ENCODE data around the gene ATP9A. TPM values are rescaled to one million over a fixed set of nuclear protein-coding genes. Genes with fewer than 3 reads are reported as not detected.

ATP9A gene
- total and polyA plus RNA-seq, 10 of the 15 experiments (the other 5 are each of a cell fraction or from before 2014, with no cell fraction given): 0.03 to 0.81 (median 0.14) TPM

- no peak for TF ChIP-seq ETV6 (conservative IDR thresholded peaks at IDR 0.05 in 1 of 2, IDR thresholded peaks at IDR 0.05 in 1 of 2; ENCODE audit: borderline replicate concordance in 1 of 2, low read depth in 1 of 2)
- no peak for TF ChIP-seq TCF3 (IDR thresholded peaks at IDR 0.05; ENCODE audit: borderline replicate concordance, insufficient read depth, low read depth, low read length)
- no peak for TF ChIP-seq KLF5 (IDR thresholded peaks at IDR 0.05; ENCODE audit: partially characterized antibody)
- no peak for TF ChIP-seq ZNF384 (IDR thresholded peaks at IDR 0.05; ENCODE audit: borderline replicate concordance, low read depth, low read length)
- no peak for TF ChIP-seq STAT1 (conservative IDR thresholded peaks at IDR 0.05)
- TF ChIP-seq RELA (IDR thresholded peaks at IDR 0.05; ENCODE audit: borderline replicate concordance, partially characterized antibody): no peak
- TF ChIP-seq TARDBP (IDR thresholded peaks at IDR 0.05; ENCODE audit: borderline replicate concordance): no peak
- TF ChIP-seq MYB (IDR thresholded peaks at IDR 0.05; ENCODE audit: borderline replicate concordance, low read depth, low read length): no peak
Observed at GRCh38 chr20:51583499-51583898, 184.7 kb downstream of the ATP9A start (continued).

DNA sequence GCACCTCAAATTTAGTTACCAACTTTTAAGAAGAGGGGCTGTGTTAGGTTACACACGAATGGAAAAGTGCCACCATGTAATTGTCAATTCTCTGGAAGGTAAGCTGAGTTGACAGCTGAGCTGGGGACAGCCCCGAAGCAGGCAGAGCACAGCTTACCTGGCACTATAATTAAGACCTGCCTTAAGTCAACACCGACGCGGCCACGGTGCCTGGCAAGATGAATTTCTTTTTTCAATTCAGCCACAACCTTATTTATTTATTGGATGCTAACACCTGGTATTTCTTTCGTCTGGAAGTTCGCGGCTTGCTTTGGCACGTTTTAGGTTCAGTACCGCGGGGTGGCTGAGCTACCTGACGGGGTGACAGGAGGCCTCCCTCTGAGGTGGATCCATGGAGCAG, 185.1 kb downstream of the ATP9A start:
- Histone ChIP-seq H3K27me3 (replicated peaks in 1 of 2; ENCODE audit: control insufficient read depth in 2 of 2, insufficient read depth in 2 of 2, low read length in 1 of 2) (peaks cover 0 to 3% of the 10 kb centered on the region in 2 experiments; a peak in 2 of 4 replicates), H3K4me3 (no peak overlapping the region), H3K79me2 (ENCODE audit: control insufficient read depth, insufficient read depth, low read length) (no peaks in the 10 kb centered on the region), H2AFZ (ENCODE audit: control insufficient read depth, low read depth, low read length) (no peak overlapping the region), H3K4me1 (ENCODE audit: control insufficient read depth, insufficient read depth, low read length) (no peaks in the 10 kb centered on the region), H3K36me3 (ENCODE audit: control insufficient read depth in 2 of 2, insufficient read depth in 2 of 2, low read length in 1 of 2) (no peaks in the 10 kb centered on the region), H3K9ac (ENCODE audit: control insufficient read depth, insufficient read depth, low read length) (no peak overlapping the region), H3K9me3 (replicated peaks; ENCODE audit: control insufficient read depth, insufficient read depth, low read length) (peaks cover 2% of the 10 kb centered on the region; the same call in 2 of the 3 replicates), H3K4me2 (ENCODE audit: control insufficient read depth, insufficient read depth) (no peak overlapping the region), H3K27ac (ENCODE audit: control insufficient read depth, insufficient read depth) (no peak overlapping the region), H4K20me1 (ENCODE audit: control insufficient read depth, insufficient read depth) (no peaks in the 10 kb centered on the region)
- POLR2A ChIA-PET: no interaction called here
- CTCF ChIA-PET: interaction anchor here (0.6 kb wide), 1 partner anchor 1496 kb away, joined by 3 read pairs; no protein-coding TSS in a partner anchor
- in situ Hi-C loops (cut with MboI): no loop called here
- ATAC-seq (no peak), DNase-seq (ENCODE audit: low read depth, low spot score) (no peak), FAIRE-seq (no peak)
- intact Hi-C loops (cut with micrococcal nuclease; ENCODE audit: unreplicated experiment): no loop called here
- RAD21 ChIA-PET (ENCODE audit: unreplicated experiment): interaction anchor here (0.9 kb wide), 1 partner anchor 13 kb away, joined by 5 read pairs; no protein-coding TSS in a partner anchor
- no TSS peak for BruUV-seq (replicated peaks)
- SMC1A ChIA-PET (ENCODE audit: uncharacterized antibody, unreplicated experiment): no interaction called here
- 63% methylated on average over 13 of the region's 13 CpGs for WGBS (ENCODE audit: insufficient coverage, insufficient replicate concordance, low lambda C conversion rate, missing lambda C conversion rate)
- TF ChIP-seq, protein P1, sequence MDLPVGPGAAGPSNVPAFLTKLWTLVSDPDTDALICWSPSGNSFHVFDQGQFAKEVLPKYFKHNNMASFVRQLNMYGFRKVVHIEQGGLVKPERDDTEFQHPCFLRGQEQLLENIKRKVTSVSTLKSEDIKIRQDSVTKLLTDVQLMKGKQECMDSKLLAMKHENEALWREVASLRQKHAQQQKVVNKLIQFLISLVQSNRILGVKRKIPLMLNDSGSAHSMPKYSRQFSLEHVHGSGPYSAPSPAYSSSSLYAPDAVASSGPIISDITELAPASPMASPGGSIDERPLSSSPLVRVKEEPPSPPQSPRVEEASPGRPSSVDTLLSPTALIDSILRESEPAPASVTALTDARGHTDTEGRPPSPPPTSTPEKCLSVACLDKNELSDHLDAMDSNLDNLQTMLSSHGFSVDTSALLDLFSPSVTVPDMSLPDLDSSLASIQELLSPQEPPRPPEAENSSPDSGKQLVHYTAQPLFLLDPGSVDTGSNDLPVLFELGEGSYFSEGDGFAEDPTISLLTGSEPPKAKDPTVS (IDR thresholded peaks at IDR 0.05; ENCODE audit: low read depth, low read length): no peak
- no peak for TF ChIP-seq SMAD1 (IDR thresholded peaks at IDR 0.05; ENCODE audit: low read depth, partially characterized antibody)
- no peak for TF ChIP-seq POU2F2 (IDR thresholded peaks at IDR 0.05; ENCODE audit: borderline replicate concordance, low read depth, low read length)
- no peak for TF ChIP-seq NR2C1 (IDR thresholded peaks at IDR 0.05)
- TF ChIP-seq SREBF2 (IDR thresholded peaks at IDR 0.05; ENCODE audit: low read length): no peak
- no peak for TF ChIP-seq CHD1 (IDR thresholded peaks at IDR 0.05; ENCODE audit: low read depth, low read length)
- TF ChIP-seq MEF2A (IDR thresholded peaks at IDR 0.05; ENCODE audit: insufficient read depth, low read depth, low read length): no peak
- TF ChIP-seq, protein P2, sequence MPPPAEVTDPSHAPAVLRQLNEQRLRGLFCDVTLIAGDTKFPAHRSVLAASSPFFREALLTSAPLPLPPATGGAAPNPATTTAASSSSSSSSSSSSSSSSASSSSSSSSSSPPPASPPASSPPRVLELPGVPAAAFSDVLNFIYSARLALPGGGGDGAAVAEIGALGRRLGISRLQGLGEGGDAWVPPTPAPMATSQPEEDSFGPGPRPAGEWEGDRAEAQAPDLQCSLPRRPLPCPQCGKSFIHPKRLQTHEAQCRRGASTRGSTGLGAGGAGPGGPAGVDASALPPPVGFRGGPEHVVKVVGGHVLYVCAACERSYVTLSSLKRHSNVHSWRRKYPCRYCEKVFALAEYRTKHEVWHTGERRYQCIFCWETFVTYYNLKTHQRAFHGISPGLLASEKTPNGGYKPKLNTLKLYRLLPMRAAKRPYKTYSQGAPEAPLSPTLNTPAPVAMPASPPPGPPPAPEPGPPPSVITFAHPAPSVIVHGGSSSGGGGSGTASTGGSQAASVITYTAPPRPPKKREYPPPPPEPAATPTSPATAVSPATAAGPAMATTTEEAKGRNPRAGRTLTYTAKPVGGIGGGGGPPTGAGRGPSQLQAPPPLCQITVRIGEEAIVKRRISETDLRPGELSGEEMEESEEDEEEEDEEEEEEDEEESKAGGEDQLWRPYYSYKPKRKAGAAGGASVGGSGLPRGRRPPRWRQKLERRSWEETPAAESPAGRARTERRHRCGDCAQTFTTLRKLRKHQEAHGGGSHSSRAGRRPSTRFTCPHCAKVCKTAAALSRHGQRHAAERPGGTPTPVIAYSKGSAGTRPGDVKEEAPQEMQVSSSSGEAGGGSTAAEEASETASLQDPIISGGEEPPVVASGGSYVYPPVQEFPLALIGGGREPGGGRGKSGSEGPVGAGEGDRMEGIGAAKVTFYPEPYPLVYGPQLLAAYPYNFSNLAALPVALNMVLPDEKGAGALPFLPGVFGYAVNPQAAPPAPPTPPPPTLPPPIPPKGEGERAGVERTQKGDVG (CRISPR knock-in tag; IDR thresholded peaks at IDR 0.05): no peak
- no peak for TF ChIP-seq CEBPB (IDR thresholded peaks at IDR 0.05; ENCODE audit: borderline replicate concordance in 1 of 2, low read depth in 2 of 2, low read length in 2 of 2)
- TF ChIP-seq NFYB (IDR thresholded peaks at IDR 0.05; ENCODE audit: insufficient read depth, low read depth, low read length): no peak

All from GM12878 (cell line).